ENCODE results near the gene SLIT3.

Gene SLIT3

GRCh38 chr5:169094586-169095409 lies 206.1 kb downstream of the SLIT3 start:
- Histone ChIP-seq H3K27me3 (ENCODE audit: insufficient read depth, poor library complexity, severe bottlenecking) (no peaks in the 10 kb centered on the region), H3K4me3 (replicated peaks; ENCODE audit: insufficient read depth, low read length) (no peak overlapping the region), H3K27ac (replicated peaks) (no peak overlapping the region)
- DNase-seq (ENCODE audit: low read depth in 1 of 2, low spot score in 1 of 2): no peak
- TF ChIP-seq POLR2AphosphoS5 (IDR thresholded peaks at IDR 0.05; ENCODE audit: low read depth) (no peak), GABPA (IDR thresholded peaks at IDR 0.05; ENCODE audit: low read depth) (no peak), CTCF (IDR thresholded peaks at IDR 0.05; ENCODE audit: insufficient read depth, low read length) (no peak), REST (IDR thresholded peaks at IDR 0.05; ENCODE audit: insufficient replicate concordance, low read depth) (no peak), SPI1 (IDR thresholded peaks at IDR 0.05; ENCODE audit: borderline replicate concordance, low read depth) (no peak)

- Histone ChIP-seq H3K27ac (replicated peaks) (no peak overlapping the region), H3K27me3 (ENCODE audit: insufficient read depth, poor library complexity, severe bottlenecking) (no peaks in the 10 kb centered on the region), H3K4me3 (replicated peaks; ENCODE audit: insufficient read depth, low read length) (no peak overlapping the region)
- no peak for DNase-seq (ENCODE audit: low read depth in 1 of 2, low spot score in 1 of 2)
- TF ChIP-seq POLR2AphosphoS5 (IDR thresholded peaks at IDR 0.05; ENCODE audit: low read depth) (no peak), CTCF (IDR thresholded peaks at IDR 0.05; ENCODE audit: insufficient read depth, low read length) (no peak), GABPA (IDR thresholded peaks at IDR 0.05; ENCODE audit: low read depth) (no peak), SPI1 (IDR thresholded peaks at IDR 0.05; ENCODE audit: borderline replicate concordance, low read depth) (no peak), REST (IDR thresholded peaks at IDR 0.05; ENCODE audit: insufficient replicate concordance, low read depth) (no peak)
Measured at GRCh38 chr5:169091396-169091980, 209.5 kb downstream of the SLIT3 start.

GRCh38 chr5:169089343-169089742 lies 211.6 kb downstream of the SLIT3 start:
- no peak overlapping the region for H3K27ac ChIP-seq (replicated peaks)
- no peak for DNase-seq (ENCODE audit: low read depth in 1 of 2, low spot score in 1 of 2)
- H3K4me3 ChIP-seq (replicated peaks; ENCODE audit: insufficient read depth, low read length): no peak overlapping the region
- TF ChIP-seq SPI1 (IDR thresholded peaks at IDR 0.05; ENCODE audit: borderline replicate concordance, low read depth): no peak
- no peak for TF ChIP-seq GABPA (IDR thresholded peaks at IDR 0.05; ENCODE audit: low read depth)
- TF ChIP-seq CTCF (IDR thresholded peaks at IDR 0.05; ENCODE audit: insufficient read depth, low read length): no peak
- TF ChIP-seq REST (IDR thresholded peaks at IDR 0.05; ENCODE audit: insufficient replicate concordance, low read depth): no peak
- TF ChIP-seq POLR2AphosphoS5 (IDR thresholded peaks at IDR 0.05; ENCODE audit: low read depth): no peak
- H3K27me3 ChIP-seq (ENCODE audit: insufficient read depth, poor library complexity, severe bottlenecking): no peaks in the 10 kb centered on the region
